ENCODE measurements around the gene TRIP13. TPM values are rescaled to one million over a fixed set of nuclear protein-coding genes. Genes with fewer than 3 reads are reported as not detected.

TRIP13 gene
- total and polyA plus RNA-seq, 10 of the 15 experiments (the other 5 are each of a cell fraction or from before 2014, with no cell fraction given) = 15.1 to 64.9 (median 32.2) TPM

- no peak for TF ChIP-seq KLF5 (IDR thresholded peaks at IDR 0.05; ENCODE audit: partially characterized antibody)
- TF ChIP-seq YBX1 (IDR thresholded peaks at IDR 0.05) = no peak
- no peak for TF ChIP-seq HCFC1 (IDR thresholded peaks at IDR 0.05; ENCODE audit: low read length)
- no peak for TF ChIP-seq ELK1 (IDR thresholded peaks at IDR 0.05; ENCODE audit: low read depth, low read length)
- TF ChIP-seq NKRF (conservative IDR thresholded peaks at IDR 0.05) = no peak
- no peak for TF ChIP-seq SUPT20H (IDR thresholded peaks at IDR 0.05; ENCODE audit: borderline replicate concordance, control insufficient read depth, low read depth, low read length)
- no peak for TF ChIP-seq CBX3 (IDR thresholded peaks at IDR 0.05; ENCODE audit: borderline replicate concordance, low read depth)
- no peak for TF ChIP-seq HSF1 (IDR thresholded peaks at IDR 0.05; ENCODE audit: low read depth, low read length)
- no peak for TF ChIP-seq IKZF1 (conservative IDR thresholded peaks at IDR 0.05)
- TF ChIP-seq GABPA (IDR thresholded peaks at IDR 0.05; ENCODE audit: low read depth) = no peak
- no peak for TF ChIP-seq TAF1 (IDR thresholded peaks at IDR 0.05; ENCODE audit: borderline replicate concordance, low read depth, low read length)
- ChIA-PET SMC1A (ENCODE audit: uncharacterized antibody, unreplicated experiment) (no interaction called here), RAD21 (ENCODE audit: unreplicated experiment) (no interaction called here), POLR2A (no interaction called here), CTCF (interaction anchor here (1.1 to 1.8 kb wide), 2 partner anchors 28 to 39 kb away, joined by 3 to 6 read pairs; no protein-coding TSS in a partner anchor)
- no peak for ATAC-seq
- intact Hi-C loops (cut with micrococcal nuclease; ENCODE audit: unreplicated experiment) = no loop called here
- Histone ChIP-seq H3K4me2 (ENCODE audit: control insufficient read depth, insufficient read depth) (no peak overlapping the region), H3K27me3 (replicated peaks in 1 of 2; ENCODE audit: control insufficient read depth in 2 of 2, insufficient read depth in 2 of 2, low read length in 1 of 2) (peaks cover 3 to 7% of the 10 kb centered on the region in 2 experiments; a peak in 2 of 4 replicates), H3K9me3 (replicated peaks; ENCODE audit: control insufficient read depth, insufficient read depth, low read length) (no peaks in the 10 kb centered on the region; the same call in 2 of the 3 replicates), H2AFZ (ENCODE audit: control insufficient read depth, low read depth, low read length) (no peak overlapping the region), H4K20me1 (ENCODE audit: control insufficient read depth, insufficient read depth) (no peaks in the 10 kb centered on the region), H3K9ac (ENCODE audit: control insufficient read depth, insufficient read depth, low read length) (no peak overlapping the region), H3K4me3 (no peak overlapping the region), H3K36me3 (ENCODE audit: control insufficient read depth in 2 of 2, insufficient read depth in 2 of 2, low read length in 1 of 2) (no peaks in the 10 kb centered on the region), H3K4me1 (ENCODE audit: control insufficient read depth, insufficient read depth, low read length) (peaks cover 5% of the 10 kb centered on the region), H3K79me2 (ENCODE audit: control insufficient read depth, insufficient read depth, low read length) (no peaks in the 10 kb centered on the region), H3K27ac (ENCODE audit: control insufficient read depth, insufficient read depth) (no peak overlapping the region)
- no TSS peak for BruUV-seq (replicated peaks)
- 42% methylated on average over 16 of the region's 16 CpGs for WGBS (ENCODE audit: insufficient coverage, insufficient replicate concordance, low lambda C conversion rate, missing lambda C conversion rate)
- no peak for DNase-seq (ENCODE audit: low read depth, low spot score)
- in situ Hi-C loops (cut with MboI) = no loop called here
- no peak for FAIRE-seq
Measured at GRCh38 chr5:951940-952596, 59.4 kb downstream of the TRIP13 start.

All from GM12878 (cell line).